ENCODE measurements around the gene MTX2. TPM values are rescaled to one million over a fixed set of nuclear protein-coding genes. Genes with fewer than 3 reads are reported as not detected.

Gene MTX2
- total RNA-seq, 1 experiment from 2014 or later: 30.8 TPM

DNA sequence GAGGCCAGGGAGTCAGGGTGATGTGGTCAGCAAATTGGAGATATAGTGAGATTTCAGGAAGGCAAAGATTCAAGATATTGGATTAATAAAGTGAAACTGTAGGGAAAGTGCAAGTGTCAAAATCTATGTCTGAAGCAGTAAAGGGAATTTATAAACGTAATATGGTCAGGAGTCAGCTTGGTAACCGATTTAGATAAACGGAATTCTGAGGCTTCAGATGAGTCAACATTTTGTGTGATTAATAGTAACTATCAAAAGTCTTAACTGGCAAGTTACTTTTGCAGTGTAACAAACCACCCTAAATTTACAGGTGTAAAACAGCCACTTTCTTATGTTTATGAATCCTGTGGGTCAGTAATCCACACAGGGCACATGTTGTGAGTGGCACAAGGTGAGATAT lies 10.9 kb downstream of the MTX2 start:
- H3K9ac ChIP-seq (ENCODE audit: extremely low read depth, insufficient read length, low read length): no peak overlapping the region
- no peak overlapping the region for H3K56ac ChIP-seq (ENCODE audit: insufficient read length, low read depth, low read length)
- H3K14ac ChIP-seq (ENCODE audit: insufficient read depth, low read length): no peak overlapping the region
- H2AFZ ChIP-seq (ENCODE audit: low read length): no peak overlapping the region
- no peak overlapping the region for H2BK15ac ChIP-seq (ENCODE audit: low read depth, low read length)
- no peaks in the 10 kb centered on the region for H3K9me3 Mint-ChIP-seq
- no peak overlapping the region for H3K27ac Mint-ChIP-seq
- H3K79me1 ChIP-seq (ENCODE audit: insufficient read depth, low read depth, low read length, poor library complexity, severe bottlenecking): peaks cover 6% of the 10 kb centered on the region
- H3K36me3 Mint-ChIP-seq (ENCODE audit: insufficient read depth in 1 of 3, low read depth in 3 of 3): no peaks in the 10 kb centered on the region
- H3K4me1 Mint-ChIP-seq: peaks cover 2 to 5% of the 10 kb centered on the region in 2 experiments; a peak in 1 of 4 replicates
- no peak overlapping the region for H2BK12ac ChIP-seq (ENCODE audit: insufficient read length, low read depth, low read length)
- H3K4me2 ChIP-seq (ENCODE audit: insufficient read depth, insufficient read length, low read length): no peak overlapping the region
- H4K20me1 ChIP-seq (ENCODE audit: control insufficient read depth, insufficient read depth, insufficient read length): no peaks in the 10 kb centered on the region
- TF ChIP-seq, protein P1, sequence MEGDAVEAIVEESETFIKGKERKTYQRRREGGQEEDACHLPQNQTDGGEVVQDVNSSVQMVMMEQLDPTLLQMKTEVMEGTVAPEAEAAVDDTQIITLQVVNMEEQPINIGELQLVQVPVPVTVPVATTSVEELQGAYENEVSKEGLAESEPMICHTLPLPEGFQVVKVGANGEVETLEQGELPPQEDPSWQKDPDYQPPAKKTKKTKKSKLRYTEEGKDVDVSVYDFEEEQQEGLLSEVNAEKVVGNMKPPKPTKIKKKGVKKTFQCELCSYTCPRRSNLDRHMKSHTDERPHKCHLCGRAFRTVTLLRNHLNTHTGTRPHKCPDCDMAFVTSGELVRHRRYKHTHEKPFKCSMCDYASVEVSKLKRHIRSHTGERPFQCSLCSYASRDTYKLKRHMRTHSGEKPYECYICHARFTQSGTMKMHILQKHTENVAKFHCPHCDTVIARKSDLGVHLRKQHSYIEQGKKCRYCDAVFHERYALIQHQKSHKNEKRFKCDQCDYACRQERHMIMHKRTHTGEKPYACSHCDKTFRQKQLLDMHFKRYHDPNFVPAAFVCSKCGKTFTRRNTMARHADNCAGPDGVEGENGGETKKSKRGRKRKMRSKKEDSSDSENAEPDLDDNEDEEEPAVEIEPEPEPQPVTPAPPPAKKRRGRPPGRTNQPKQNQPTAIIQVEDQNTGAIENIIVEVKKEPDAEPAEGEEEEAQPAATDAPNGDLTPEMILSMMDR (conservative IDR thresholded peaks at IDR 0.05): no peak
- no peak overlapping the region for H4K91ac ChIP-seq (ENCODE audit: insufficient read length, low read depth, low read length)
- no peak overlapping the region for H4K5ac ChIP-seq (ENCODE audit: insufficient read length, low read depth, low read length)
- no peak overlapping the region for H3T11ph ChIP-seq (ENCODE audit: low read length)
- no peak overlapping the region for H3K4ac ChIP-seq (ENCODE audit: low read depth, low read length)
- WGBS (ENCODE audit: extremely low coverage, insufficient read length, low lambda C conversion rate): no CpG with 5 or more reads among the region's 3 CpGs
- H2BK5ac ChIP-seq (ENCODE audit: insufficient read length, low read length): no peak overlapping the region
- no peak overlapping the region for H4K8ac ChIP-seq (replicated peaks; ENCODE audit: insufficient read length, low read depth, low read length)
- H3K27me3 ChIP-seq (ENCODE audit: insufficient read depth, low read length): no peaks in the 10 kb centered on the region
- H3K27me3 Mint-ChIP-seq (ENCODE audit: low read depth): no peaks in the 10 kb centered on the region
- H3K23ac ChIP-seq (ENCODE audit: insufficient read length, low read depth, low read length): no peak overlapping the region
- DNase-seq: no peak
- H2BK20ac ChIP-seq (ENCODE audit: low read depth, low read length, poor library complexity, severe bottlenecking): no peak overlapping the region
- no peak overlapping the region for H3K27ac ChIP-seq (ENCODE audit: insufficient read length, low read depth, low read length)
- H3K79me2 ChIP-seq (ENCODE audit: insufficient read depth, low read length): peaks cover 12% of the 10 kb centered on the region; the same call in 1 of the 2 replicates
- H3K4me1 ChIP-seq (ENCODE audit: insufficient read depth, low read length): no peaks in the 10 kb centered on the region
- no peak overlapping the region for H3K18ac ChIP-seq (ENCODE audit: insufficient read length, low read depth, low read length)
- H3K9me3 ChIP-seq (ENCODE audit: control insufficient read depth, low read depth, low read length): no peaks in the 10 kb centered on the region
- H2BK120ac ChIP-seq (ENCODE audit: low read depth, low read length, poor library complexity, severe bottlenecking): no peak overlapping the region
- no peak overlapping the region for H3K4me3 Mint-ChIP-seq
- no peaks in the 10 kb centered on the region for H3K23me2 ChIP-seq (ENCODE audit: insufficient read length, low read depth, low read length, poor library complexity, severe bottlenecking)
- H2AK5ac ChIP-seq (ENCODE audit: insufficient read length, low read length): no peak overlapping the region
